ENCODE data around the gene MED27. TPM values are rescaled to one million over a fixed set of nuclear protein-coding genes. Genes with fewer than 3 reads are reported as not detected.

The MED27 gene
- total and polyA plus RNA-seq, 2 of the 13 experiments (the other 11 are each of a cell fraction or from before 2014, with no cell fraction given), result 16.9 to 19.0 TPM

GRCh38 chr9:132003319-132003704 is 76.4 kb downstream of the MED27 start:
- Histone ChIP-seq H3K36me3 (replicated peaks in 1 of 2; ENCODE audit: control insufficient read depth in 1 of 2, insufficient read depth in 2 of 2, low read length in 2 of 2) (no peaks in the 10 kb centered on the region; a peak in 1 of 5 replicates), H3K4me3 (replicated peaks in 1 of 3; ENCODE audit: insufficient read depth in 1 of 3, low read depth in 2 of 3, low read length in 3 of 3) (no peak overlapping the region), H2AFZ (ENCODE audit: low read length) (no peak overlapping the region), H3K27me3 (ENCODE audit: control insufficient read depth in 1 of 2, insufficient read depth in 2 of 2, low read length in 2 of 2) (no peaks in the 10 kb centered on the region), H3K4me2 (ENCODE audit: low read depth, low read length) (no peak overlapping the region), H3K9me3 (ENCODE audit: low read length) (no peaks in the 10 kb centered on the region), H3K4me1 (ENCODE audit: insufficient read depth, low read length) (no peaks in the 10 kb centered on the region), H3K79me2 (ENCODE audit: insufficient read depth, low read length) (no peaks in the 10 kb centered on the region), H4K20me1 (ENCODE audit: insufficient read depth, low read length) (peaks cover under 1% of the 10 kb centered on the region), H3K27ac (ENCODE audit: extremely low read length, insufficient read depth, low read length) (no peak overlapping the region), H3K9ac (ENCODE audit: insufficient read depth, low read depth, low read length) (no peak overlapping the region)
- CTCF ChIA-PET (ENCODE audit: low intra/inter-chr PET ratio, low total read pairs), result no interaction called here
- FAIRE-seq (no peak), ATAC-seq (no peak), DNase-seq (ENCODE audit: low spot score) (no peak)
- 96% methylated on average over 5 of the region's 5 CpGs for WGBS (ENCODE audit: low lambda C conversion rate)
- TF ChIP-seq, protein P1, sequence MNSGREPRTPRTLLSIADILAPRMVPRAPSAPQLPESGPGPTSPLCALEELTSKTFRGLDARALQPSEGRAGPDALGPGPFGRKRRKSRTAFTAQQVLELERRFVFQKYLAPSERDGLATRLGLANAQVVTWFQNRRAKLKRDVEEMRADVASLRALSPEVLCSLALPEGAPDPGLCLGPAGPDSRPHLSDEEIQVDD (CRISPR knock-in tag; IDR thresholded peaks at IDR 0.05; ENCODE audit: borderline replicate concordance), result no peak
- TF ChIP-seq DRAP1 (CRISPR knock-in tag; IDR thresholded peaks at IDR 0.05) (no peak), ZNF607 (CRISPR knock-in tag; IDR thresholded peaks at IDR 0.05; ENCODE audit: borderline replicate concordance) (no peak), KAT8 (CRISPR knock-in tag; IDR thresholded peaks at IDR 0.05) (no peak), HMG20A (CRISPR knock-in tag; IDR thresholded peaks at IDR 0.05; ENCODE audit: borderline replicate concordance) (no peak), IRF2 (CRISPR knock-in tag; IDR thresholded peaks at IDR 0.05) (no peak), RXRB (CRISPR knock-in tag; IDR thresholded peaks at IDR 0.05; ENCODE audit: borderline replicate concordance) (no peak), SYNCRIP (IDR thresholded peaks at IDR 0.05; ENCODE audit: insufficient read depth, low read depth, low read length) (no peak), DR1 (CRISPR knock-in tag; IDR thresholded peaks at IDR 0.05) (no peak), EED (CRISPR knock-in tag; IDR thresholded peaks at IDR 0.05) (no peak), HMGXB4 (CRISPR knock-in tag; IDR thresholded peaks at IDR 0.05; ENCODE audit: borderline replicate concordance in 1 of 2, low read depth in 1 of 2) (no peak), KLF11 (CRISPR knock-in tag; IDR thresholded peaks at IDR 0.05) (no peak), ZNF430 (CRISPR knock-in tag; IDR thresholded peaks at IDR 0.05) (no peak), GFI1 (CRISPR knock-in tag; IDR thresholded peaks at IDR 0.05; ENCODE audit: borderline replicate concordance) (no peak), JUNB (CRISPR knock-in tag; IDR thresholded peaks at IDR 0.05; ENCODE audit: borderline replicate concordance) (no peak), GMEB2 (CRISPR knock-in tag; IDR thresholded peaks at IDR 0.05; ENCODE audit: low read depth) (no peak), AGO2 (optimal IDR thresholded peaks at IDR 0.05; ENCODE audit: low read depth, low read length) (no peak)
- in situ Hi-C loops (cut with HindIII; ENCODE audit: extremely low pct_ligation_motif_present, low pct_unique_long_range_greater_than_20kb), result no loop called here
- intact Hi-C loops (cut with micrococcal nuclease; ENCODE audit: unreplicated experiment), result no loop called here
- no TSS peak for BruUV-seq (replicated peaks)
- POLR2A ChIA-PET, result interaction anchor here (0.6 kb wide), 1 partner anchor 10 kb away, joined by 3 read pairs; no protein-coding TSS in a partner anchor
